ENCODE data around the gene DOK7.
A peak's percentile ranks its signal among the peaks of the same experiment; 100 is the strongest.

The DOK7 gene

DNA sequence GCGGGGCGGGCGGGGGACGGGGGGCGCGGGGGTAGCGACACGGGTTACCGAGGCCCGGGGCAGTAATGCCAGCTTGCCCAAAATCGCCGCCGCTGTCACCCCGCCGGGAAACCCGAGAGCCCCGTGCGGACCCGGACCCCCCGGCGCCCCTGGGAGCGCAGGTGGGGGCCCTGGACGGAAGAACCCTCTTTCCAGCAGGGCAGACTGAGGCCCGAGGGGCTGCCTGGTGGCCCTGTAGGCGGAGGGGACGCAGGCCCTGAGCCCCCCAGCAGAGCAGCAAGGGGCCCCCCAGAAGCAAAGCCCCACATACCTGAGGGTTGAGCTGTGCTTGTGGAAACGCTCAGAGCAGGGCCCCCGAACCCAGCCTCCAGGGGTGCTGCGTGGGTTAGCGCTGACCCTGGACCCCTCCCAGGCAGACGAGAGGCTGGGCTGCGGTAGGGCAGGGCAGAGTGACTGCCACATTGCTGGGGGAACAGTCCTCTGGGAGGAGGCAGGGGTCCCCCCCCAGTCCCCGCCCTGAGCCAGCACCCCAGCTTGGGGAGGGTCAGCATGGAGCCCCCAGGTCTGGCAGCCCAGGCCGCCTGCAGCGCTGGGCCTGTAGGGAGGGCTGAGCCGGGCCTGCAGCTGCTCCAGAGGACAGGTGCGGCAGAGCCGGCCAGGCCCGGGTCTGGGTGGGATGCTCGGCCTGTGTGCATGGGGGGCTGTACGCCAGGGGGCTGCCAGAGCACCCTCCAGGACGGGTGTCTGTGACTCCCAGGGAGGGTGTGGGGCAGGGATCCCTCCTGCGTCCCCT is 646 bp downstream of the DOK7 start:
- no peak overlapping the region for H3K4me3 ChIP-seq (replicated peaks; ENCODE audit: low read depth, low read length)
- no peak for DNase-seq (ENCODE audit: extremely low read depth, low read depth)
- TF ChIP-seq, protein P1, sequence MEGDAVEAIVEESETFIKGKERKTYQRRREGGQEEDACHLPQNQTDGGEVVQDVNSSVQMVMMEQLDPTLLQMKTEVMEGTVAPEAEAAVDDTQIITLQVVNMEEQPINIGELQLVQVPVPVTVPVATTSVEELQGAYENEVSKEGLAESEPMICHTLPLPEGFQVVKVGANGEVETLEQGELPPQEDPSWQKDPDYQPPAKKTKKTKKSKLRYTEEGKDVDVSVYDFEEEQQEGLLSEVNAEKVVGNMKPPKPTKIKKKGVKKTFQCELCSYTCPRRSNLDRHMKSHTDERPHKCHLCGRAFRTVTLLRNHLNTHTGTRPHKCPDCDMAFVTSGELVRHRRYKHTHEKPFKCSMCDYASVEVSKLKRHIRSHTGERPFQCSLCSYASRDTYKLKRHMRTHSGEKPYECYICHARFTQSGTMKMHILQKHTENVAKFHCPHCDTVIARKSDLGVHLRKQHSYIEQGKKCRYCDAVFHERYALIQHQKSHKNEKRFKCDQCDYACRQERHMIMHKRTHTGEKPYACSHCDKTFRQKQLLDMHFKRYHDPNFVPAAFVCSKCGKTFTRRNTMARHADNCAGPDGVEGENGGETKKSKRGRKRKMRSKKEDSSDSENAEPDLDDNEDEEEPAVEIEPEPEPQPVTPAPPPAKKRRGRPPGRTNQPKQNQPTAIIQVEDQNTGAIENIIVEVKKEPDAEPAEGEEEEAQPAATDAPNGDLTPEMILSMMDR (IDR thresholded peaks at IDR 0.05; ENCODE audit: low read depth, low read length, missing control alignments) = no peak

DNA sequence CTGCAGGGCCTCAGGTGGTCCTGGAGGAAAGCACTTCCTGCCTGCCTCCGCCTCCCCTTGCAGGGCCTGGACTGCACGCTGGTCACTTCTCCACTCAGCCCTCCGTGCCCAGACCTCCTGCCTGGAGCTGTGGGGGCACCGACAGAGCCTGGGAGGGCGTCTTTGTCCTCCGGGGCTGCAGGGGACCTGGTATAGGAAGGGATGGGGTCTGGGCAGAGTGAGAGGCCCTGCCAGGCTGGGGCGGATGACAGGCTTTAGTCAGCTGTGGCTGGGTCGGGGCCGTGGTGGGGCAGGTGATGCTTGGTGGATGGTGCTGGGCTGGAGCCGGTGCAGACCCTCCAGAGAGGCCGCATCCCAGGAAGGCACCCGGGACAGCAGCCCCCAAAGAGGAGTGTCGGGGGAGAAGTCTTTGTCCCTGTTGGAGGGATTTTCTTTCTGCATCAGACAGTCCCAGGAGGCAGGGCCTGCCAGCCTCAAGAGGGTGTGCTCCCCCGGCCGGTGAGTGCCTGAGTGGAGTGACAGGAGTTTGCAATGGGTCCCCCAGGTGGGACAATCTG is 1.3 kb downstream of the DOK7 start:
- no peak overlapping the region for H3K4me3 ChIP-seq (replicated peaks; ENCODE audit: low read depth, low read length)
- TF ChIP-seq, protein P1 (IDR thresholded peaks at IDR 0.05; ENCODE audit: low read depth, low read length, missing control alignments) = no peak

DNA sequence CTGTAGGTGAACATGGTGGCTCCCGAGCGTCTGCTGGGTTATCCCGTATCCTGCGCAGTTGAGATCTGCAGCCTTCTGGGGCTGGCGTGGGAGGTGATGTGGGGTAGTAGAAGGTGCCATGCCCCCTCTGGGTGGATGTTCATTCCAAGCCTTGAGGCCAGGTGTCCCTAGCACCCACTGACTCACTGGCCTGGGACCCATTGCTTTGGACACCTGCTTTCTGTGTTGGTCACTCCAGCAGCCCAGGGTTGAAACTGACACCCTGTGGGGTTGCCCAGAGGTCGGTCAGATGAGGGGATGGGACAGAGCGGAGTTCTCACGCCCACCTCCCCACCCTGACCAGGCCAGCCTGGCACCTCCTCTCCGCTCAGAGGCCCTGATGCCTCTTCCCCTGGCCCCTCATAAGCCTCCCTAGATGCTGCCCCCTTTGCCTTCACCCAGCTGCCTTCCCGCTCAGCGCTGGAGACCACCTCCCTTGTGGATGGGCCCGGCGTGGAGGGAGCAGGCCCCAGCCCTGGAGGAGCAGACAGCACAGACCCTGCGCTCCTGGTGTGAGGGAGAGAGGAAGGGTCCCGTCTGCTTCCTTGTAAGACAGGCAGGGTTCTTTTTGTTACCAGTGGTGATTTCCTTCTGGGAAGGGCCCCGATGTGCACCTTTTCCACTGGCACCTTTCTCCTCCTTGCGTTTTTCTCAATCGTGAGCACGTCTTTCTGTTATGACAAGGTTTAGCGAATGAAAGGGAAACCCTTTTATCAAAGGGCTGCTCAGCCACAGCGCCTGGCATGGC is 2.0 kb downstream of the DOK7 start:
- TF ChIP-seq, protein P1 (IDR thresholded peaks at IDR 0.05; ENCODE audit: low read depth, low read length, missing control alignments) = no peak
- DNase-seq (ENCODE audit: extremely low read depth, low read depth) = no peak
- H3K4me3 ChIP-seq (replicated peaks; ENCODE audit: low read depth, low read length) = no peak overlapping the region

More for the DNA sequence above, 1.3 kb downstream of the DOK7 start:
- no peak for DNase-seq (ENCODE audit: extremely low read depth, low read depth)

DNA sequence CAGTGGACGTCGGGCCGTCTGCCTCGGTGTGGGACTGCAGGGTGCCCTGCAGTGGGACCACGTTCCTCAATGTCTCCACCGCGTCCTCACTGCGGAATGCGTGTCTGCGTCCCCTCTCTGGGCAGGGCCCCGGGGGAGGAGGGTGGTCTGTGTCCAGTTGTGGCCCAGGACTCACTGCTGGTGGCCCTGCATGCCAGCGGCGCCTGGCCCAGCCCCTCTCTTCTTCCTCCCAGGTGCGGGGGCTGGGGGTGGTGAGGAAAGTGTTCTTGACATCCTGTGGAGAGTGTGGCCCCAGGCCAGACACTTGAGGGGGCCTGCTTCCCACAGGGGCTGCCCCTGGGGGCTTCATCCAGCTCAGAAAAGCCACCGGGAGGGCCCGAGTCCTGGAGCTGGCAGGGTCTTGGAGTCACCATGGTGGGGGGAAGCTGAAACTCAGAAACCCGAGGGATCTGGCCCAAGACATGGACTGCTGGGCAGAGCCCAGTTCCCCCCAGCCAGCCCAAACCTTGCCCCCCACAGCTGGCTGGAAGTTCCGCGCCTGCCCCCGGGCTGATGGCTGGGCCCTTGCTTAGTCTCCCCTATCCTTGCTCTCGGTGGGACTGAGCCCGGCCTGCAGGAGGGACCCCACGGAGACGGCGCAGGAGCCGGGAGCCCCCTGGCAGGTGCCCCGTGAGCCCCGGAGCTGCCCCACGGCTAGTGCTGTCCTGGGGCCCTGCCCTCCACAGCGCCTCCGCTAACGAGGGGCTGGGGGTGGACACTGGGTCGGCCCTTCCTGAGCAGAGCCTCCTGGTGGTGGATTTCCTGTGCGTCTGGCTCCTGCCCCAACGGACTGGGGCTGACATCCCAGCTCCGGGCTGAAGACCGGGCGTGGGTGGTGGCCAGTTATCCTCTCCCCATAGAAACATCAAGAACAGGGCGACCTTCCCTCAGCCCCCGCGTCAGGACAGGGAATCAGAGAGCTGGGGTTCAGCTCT is 2.9 kb downstream of the DOK7 start:
- H3K4me3 ChIP-seq (replicated peaks; ENCODE audit: low read depth, low read length) = no peak overlapping the region
- TF ChIP-seq, protein P1 (IDR thresholded peaks at IDR 0.05; ENCODE audit: low read depth, low read length, missing control alignments) = peak; percentile 36
- DNase-seq (ENCODE audit: extremely low read depth, low read depth) = no peak

DNA sequence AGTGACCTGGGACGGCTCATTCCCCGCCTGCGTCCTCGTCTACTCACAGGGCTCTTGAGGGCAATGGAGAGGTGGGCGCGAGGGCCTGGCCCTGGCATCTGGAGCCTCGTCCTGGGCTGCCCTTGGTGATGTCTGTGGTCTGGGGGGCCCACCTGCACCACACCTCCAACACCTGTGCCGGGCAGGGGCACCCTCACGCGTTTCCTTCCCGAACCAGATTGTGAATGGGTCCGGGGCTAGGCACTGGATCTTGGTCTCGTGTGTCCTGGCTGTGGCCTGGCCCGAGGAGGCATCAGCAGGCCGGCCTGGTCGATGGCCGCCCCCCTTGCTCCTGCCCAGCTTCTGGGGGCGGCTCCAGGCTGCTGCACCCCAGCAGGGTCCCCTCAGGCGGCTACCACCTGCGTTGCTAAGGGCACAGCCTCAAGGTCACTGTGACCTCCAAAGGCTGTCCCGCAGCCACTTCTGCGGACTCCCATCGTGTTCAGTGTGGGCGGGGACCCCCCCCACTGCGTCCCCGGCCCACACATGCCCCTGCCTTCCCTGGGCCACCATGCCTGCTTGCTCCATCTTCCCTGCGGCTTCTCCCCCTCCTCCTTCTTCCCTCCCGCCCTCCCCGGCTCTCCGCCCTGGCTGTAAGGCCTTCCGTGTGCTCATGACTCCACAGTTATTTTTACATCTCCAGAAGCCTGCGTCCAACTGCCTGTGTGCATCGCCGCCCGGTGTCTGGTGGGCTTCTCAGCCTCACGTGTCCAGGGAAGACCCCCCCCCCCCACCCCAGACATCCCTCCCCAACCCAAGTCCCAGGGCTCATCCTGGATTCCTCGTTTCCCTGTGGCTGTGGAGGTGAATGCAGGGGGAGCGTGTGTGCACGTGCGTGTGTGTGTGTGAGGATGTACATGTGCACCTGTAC is 3.8 kb downstream of the DOK7 start:
- H3K4me3 ChIP-seq (replicated peaks; ENCODE audit: low read depth, low read length) = no peak overlapping the region
- TF ChIP-seq, protein P1 (IDR thresholded peaks at IDR 0.05; ENCODE audit: low read depth, low read length, missing control alignments) = no peak
- no peak for DNase-seq (ENCODE audit: extremely low read depth, low read depth)

Measured in HFF-Myc (cell line).